GM23248 (cell line): ENCODE measurements around the gene HOXD1.

Experiments used
- EZH2 ChIP-seq: fragments of 200-600 bp; sonication (generic); IDR thresholded peaks from 2 replicates; pipeline ENCODE4 v1.6.1; 2018; ENCODE audit warnings: antibody characterized with exemption, mild to moderate bottlenecking; ENCODE audit not compliant: insufficient read depth, poor library complexity, severe bottlenecking
- EZH2phosphoT487 ChIP-seq: fragments of 200-600 bp; sonication (generic); IDR thresholded peaks from 2 replicates; pipeline ENCODE4 v1.6.1; 2018; ENCODE audit warnings: antibody characterized with exemption, moderate library complexity, mild to moderate bottlenecking, low read depth; ENCODE audit not compliant: insufficient read depth

GRCh38 chr2:176160251-176160985 is 28.1 kb upstream of the HOXD1 start:
- no peak for TF ChIP-seq EZH2
- TF ChIP-seq EZH2phosphoT487 = no peak
